Colonic mucosa (tissue), 4 donors: Measurements from ENCODE around the gene NCOA7. TPM values are rescaled to one million over a fixed set of nuclear protein-coding genes. Genes with fewer than 3 reads are reported as not detected.
"Not testable (repeated sequence)": the region's sequence is repeated elsewhere in the genome, so short reads cannot be mapped to it uniquely, and the experiment has no call there.

Source experiments
- DNase-seq: peaks from one replicate; pipeline ENCODE4 v3.0.0-alpha.2; 2020
- H3K27ac ChIP-seq: fragments of 200-600 bp; one replicate; pipeline ENCODE4 v1.8.0; 2021
- H3K27me3 ChIP-seq: fragments of 200-600 bp; one replicate; pipeline ENCODE4 v1.8.0; 2021
- H3K36me3 ChIP-seq: fragments of 200-600 bp; one replicate; pipeline ENCODE4 v1.8.0; 2021
- H3K4me1 ChIP-seq: fragments of 200-600 bp; one replicate; pipeline ENCODE4 v1.8.0; 2021; ENCODE audit warnings: mild to moderate bottlenecking
- H3K4me3 ChIP-seq: fragments of 200-600 bp; one replicate; pipeline ENCODE4 v1.8.0; 2021
- H3K9ac ChIP-seq, 2 donors: one replicate each; pipeline ENCODE4 v1.7.0; 2013; ENCODE audit warnings: control low read depth in 2 of 2, low read depth in 2 of 2, low read length in 2 of 2
- H3K9me3 ChIP-seq: fragments of 200-600 bp; one replicate; pipeline ENCODE4 v1.8.0; 2021
- intact Hi-C: fragments of 100-400 bp; cut with DNase I; formaldehyde crosslinking; loops from one replicate; pipeline ENCODE4 v1.14.1; 2022
- total RNA-seq, 2 donors: library from RNA; stranded (reverse); fragmentation: NEBNext Ultra II Directional in 1 of 2; extraction: Animal tissue kit (Norgen Biotek cat#: 25700) in 1 of 2; gene quantifications; one replicate each; pipeline ENCODE4 v1.2.1, GENCODE V29; 2021
- TF ChIP-seq, protein P1 (sequence below): fragments of 200-600 bp; IDR thresholded peaks from one replicate; pipeline ENCODE4 v1.8.0; 2022; ENCODE audit warnings: antibody characterized with exemption, mild to moderate bottlenecking
- donor health status: healthy.
- donor health status: DM: no; HTN: no; CAD: no.
- donor health status: DM: no; HTN: no; CAD: no.

The NCOA7 gene
- total RNA-seq, 2 donors from 2014 or later: 24.9 to 59.3 TPM

DNA sequence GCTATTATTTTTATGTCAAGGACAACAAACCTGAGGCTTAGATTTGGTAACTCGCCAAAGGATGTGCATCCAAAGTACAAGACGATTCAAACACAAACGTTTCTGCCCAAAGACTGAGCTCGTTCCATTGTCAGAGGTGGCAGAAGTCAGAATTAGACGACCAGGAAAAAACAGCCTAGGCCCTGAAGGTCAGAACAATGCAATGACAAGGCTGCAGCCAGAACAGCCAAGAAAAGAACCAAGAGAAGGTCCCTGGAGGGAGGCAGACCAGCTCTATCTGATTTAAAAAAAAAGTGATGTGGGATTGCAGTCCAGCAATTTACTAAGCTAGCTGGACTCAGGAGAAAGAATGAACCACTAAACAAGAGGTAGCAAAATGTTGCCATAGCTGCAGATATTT is 54.2 kb downstream of the NCOA7 start:
- no peaks in the 10 kb centered on the region for H3K27me3 ChIP-seq
- no peak overlapping the region for H3K9ac ChIP-seq
- H3K4me1 ChIP-seq: no peaks in the 10 kb centered on the region
- intact Hi-C loops: no loop called here
- H3K9me3 ChIP-seq: no peaks in the 10 kb centered on the region
- TF ChIP-seq, protein P1, sequence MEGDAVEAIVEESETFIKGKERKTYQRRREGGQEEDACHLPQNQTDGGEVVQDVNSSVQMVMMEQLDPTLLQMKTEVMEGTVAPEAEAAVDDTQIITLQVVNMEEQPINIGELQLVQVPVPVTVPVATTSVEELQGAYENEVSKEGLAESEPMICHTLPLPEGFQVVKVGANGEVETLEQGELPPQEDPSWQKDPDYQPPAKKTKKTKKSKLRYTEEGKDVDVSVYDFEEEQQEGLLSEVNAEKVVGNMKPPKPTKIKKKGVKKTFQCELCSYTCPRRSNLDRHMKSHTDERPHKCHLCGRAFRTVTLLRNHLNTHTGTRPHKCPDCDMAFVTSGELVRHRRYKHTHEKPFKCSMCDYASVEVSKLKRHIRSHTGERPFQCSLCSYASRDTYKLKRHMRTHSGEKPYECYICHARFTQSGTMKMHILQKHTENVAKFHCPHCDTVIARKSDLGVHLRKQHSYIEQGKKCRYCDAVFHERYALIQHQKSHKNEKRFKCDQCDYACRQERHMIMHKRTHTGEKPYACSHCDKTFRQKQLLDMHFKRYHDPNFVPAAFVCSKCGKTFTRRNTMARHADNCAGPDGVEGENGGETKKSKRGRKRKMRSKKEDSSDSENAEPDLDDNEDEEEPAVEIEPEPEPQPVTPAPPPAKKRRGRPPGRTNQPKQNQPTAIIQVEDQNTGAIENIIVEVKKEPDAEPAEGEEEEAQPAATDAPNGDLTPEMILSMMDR: no peak
- H3K36me3 ChIP-seq: no peaks in the 10 kb centered on the region
- no peak for DNase-seq
- no peak overlapping the region for H3K27ac ChIP-seq
- no peak overlapping the region for H3K4me3 ChIP-seq

DNA sequence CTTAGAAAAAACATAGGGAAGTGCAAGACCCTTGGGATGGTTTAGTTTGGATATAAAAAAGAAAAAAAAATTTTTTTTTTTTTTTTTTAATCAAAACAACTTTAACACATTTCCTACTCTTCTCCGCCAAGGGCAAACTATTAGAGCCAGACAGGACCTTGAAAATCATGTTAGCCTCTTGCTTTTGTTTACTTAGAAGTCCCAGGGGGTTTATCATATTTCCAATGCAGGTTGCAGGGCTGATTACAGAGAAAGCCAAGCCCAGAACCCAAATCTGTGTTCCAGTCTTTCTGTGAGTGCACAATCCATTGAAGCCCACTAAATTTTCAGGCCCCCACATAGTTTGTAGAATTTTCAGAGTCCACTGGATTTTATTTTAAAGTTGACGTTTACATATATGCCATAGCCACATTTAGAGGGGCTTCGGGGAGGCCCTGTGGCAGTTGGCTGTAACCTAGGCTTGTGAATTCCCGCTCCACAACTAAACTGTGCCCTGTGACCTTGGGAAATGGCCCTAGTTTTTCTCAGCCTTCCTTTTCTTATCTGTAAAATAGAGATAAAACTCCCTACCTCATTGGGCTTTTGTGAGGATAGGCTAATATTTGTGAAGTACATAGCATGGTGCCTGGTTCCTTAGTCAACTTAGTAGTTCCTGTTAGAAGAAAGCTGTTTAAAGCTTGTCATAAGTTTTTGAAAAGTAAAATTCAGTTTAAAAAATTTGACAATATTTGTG is 55.7 kb downstream of the NCOA7 start:
- Histone ChIP-seq H3K27me3 (no peaks in the 10 kb centered on the region), H3K36me3 (no peaks in the 10 kb centered on the region), H3K9me3 (no peaks in the 10 kb centered on the region), H3K4me1 (no peaks in the 10 kb centered on the region), H3K4me3 (no peak overlapping the region), H3K27ac (no peak overlapping the region), H3K9ac (no peak overlapping the region)
- TF ChIP-seq, protein P1: no peak
- DNase-seq: no peak
- intact Hi-C loops: no loop called here

DNA sequence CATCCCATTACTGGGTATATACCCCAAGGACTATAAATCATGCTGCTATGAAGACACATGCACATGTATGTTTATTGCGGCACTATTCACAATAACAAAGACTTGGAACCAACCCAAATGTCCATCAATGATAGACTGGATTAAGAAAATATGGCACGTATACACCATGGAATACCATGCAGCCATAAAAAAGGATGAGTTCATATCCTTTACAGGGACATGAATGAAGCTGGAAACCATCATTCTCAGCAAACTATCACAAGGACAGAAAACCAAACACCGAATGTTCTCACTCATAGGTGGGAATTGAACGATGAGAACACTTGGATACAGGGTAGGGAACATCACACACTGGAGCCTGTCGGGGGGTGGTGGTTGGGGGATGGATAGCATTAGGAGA is 57.5 kb downstream of the NCOA7 start:
- H3K36me3 ChIP-seq, H3K9ac ChIP-seq, H3K27ac ChIP-seq, H3K4me1 ChIP-seq, H3K27me3 ChIP-seq, H3K9me3 ChIP-seq, intact Hi-C loops, DNase-seq, H3K4me3 ChIP-seq: not testable (repeated sequence)

DNA sequence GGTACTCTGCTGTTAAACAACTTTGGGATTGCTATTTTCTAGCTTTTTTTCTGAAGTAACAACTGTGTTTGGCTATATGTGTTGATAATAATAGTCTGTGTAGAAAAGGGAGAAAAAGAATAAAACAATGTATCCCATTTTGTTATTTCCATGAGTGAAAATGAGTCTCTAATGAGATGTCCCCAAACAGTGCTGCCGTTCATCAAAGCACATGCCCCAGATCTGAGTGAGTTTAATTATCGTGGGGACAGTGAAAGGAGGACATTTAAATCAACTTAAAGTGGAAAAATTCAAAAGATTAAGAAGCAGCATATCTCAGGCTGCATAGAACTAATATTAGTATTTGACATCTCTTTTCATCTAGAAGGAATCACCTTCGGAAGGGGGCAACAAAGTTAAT is 59.6 kb downstream of the NCOA7 start:
- no peak for DNase-seq
- no peak overlapping the region for H3K27ac ChIP-seq
- no peak overlapping the region for H3K4me3 ChIP-seq
- H3K9ac ChIP-seq: no peak overlapping the region
- no peaks in the 10 kb centered on the region for H3K27me3 ChIP-seq
- TF ChIP-seq, protein P1: no peak
- intact Hi-C loops: no loop called here
- H3K9me3 ChIP-seq: no peaks in the 10 kb centered on the region
- no peaks in the 10 kb centered on the region for H3K36me3 ChIP-seq
- H3K4me1 ChIP-seq: no peaks in the 10 kb centered on the region

DNA sequence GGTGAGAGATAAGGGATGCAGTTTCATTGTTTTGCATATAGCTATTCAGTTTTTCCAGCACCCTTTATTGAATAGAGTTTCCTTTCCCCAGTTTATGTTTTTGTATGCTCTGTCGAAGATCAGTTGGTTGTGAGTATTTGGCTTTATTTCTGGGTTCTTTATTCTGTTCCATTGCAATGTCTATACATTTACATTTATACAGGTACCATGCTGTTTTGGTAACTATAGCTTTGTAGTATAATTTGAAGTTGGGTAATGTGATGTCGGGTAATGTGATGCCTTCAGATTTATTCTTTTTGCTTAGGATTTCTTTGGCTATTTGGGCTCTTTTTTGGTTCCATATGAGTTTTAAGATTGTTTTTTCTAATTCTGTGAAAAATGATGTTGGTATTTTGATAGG is 61.8 kb downstream of the NCOA7 start:
- H3K9ac ChIP-seq: no peak overlapping the region
- no peaks in the 10 kb centered on the region for H3K9me3 ChIP-seq
- H3K27me3 ChIP-seq: no peaks in the 10 kb centered on the region
- intact Hi-C loops: no loop called here
- H3K4me1 ChIP-seq: no peaks in the 10 kb centered on the region
- DNase-seq: no peak
- no peak overlapping the region for H3K4me3 ChIP-seq
- no peak overlapping the region for H3K27ac ChIP-seq
- TF ChIP-seq, protein P1: no peak
- no peaks in the 10 kb centered on the region for H3K36me3 ChIP-seq

DNA sequence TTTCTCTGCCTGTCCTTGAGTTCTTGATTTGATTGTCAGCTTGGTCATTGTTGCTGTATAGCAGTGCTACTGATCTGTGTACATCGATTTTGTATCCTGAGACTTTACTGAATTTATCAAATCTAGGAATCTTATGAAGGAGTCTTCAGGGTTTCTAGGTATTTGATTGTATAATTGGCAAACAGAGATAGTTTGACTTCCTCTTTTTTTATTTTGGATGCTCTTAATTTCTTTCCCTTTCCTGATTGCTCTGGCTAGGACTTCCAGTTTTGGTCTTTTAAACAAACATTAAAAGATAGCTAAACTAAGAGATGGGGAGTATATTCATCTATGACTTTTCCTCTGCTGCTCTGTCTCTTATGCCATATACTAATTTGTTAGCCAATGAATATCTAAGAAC is 62.4 kb downstream of the NCOA7 start:
- DNase-seq: no peak
- Histone ChIP-seq H3K4me1 (no peaks in the 10 kb centered on the region), H3K27ac (no peak overlapping the region), H3K9me3 (no peaks in the 10 kb centered on the region), H3K9ac (no peak overlapping the region), H3K27me3 (no peaks in the 10 kb centered on the region), H3K4me3 (no peak overlapping the region), H3K36me3 (no peaks in the 10 kb centered on the region)
- intact Hi-C loops: no loop called here
- TF ChIP-seq, protein P1: no peak
